T47D (cell line): ENCODE data around the gene JPH3.

Source experiments
- DNase-seq, 2 experiments: peaks; one replicate each; pipeline versions ENCODE4 v3.0.0 to v3.0.0-alpha.2; 2011 to 2012; ENCODE audit warnings: low read depth in 1 of 2, low spot score in 1 of 2
- JUND ChIP-seq: IDR thresholded peaks from 2 replicates; pipeline ENCODE4 v1.6.1; 2012; ENCODE audit warnings: low read depth
- in situ Hi-C: cut with HindIII; loops from 2 replicates; pipeline ENCODE4 v1.10.0; 2016; ENCODE audit warnings: low sequenced_read_pairs, low pct_unique_long_range_greater_than_20kb

The JPH3 gene

DNA sequence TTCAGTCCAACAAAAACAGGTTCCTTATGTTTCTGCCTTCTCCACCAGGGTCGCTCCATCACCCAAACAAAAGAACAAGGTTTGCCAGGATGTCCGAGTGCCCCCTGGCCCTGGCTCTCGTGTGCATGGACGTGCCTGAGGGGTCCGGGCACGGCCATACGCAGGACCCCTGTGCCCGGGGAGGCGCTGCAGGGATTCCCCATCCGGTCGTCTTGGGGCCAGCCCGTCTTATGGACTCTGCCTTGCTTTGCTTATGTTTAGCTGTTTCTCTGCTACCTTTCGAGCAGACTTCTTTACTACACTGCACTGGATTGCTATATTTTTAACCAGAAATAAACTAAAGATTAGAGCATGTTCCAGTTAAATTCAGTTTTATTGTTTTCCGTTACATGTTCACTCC is 95.5 kb downstream of the JPH3 start:
- DNase-seq = no peak
- no peak for TF ChIP-seq JUND
- in situ Hi-C loops = no loop called here

DNA sequence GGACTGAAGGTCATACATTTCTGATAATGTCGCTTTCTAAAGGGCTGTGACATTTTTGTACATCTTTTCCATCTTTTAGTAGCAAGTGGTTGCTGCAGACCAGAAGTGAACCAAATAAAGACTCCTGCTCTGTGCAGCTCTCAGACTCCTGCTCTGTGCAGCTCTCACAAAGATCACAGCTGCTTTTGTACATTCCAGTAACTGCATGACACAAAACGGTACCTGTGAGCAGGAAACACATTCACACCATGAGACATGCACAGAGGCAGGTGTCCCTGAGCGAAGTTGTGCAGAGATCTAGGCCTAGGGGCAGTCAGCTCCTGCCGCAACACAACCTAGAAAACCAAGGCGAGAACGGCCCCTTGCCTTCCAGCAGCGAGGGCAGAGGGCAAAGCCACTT is 95.9 kb downstream of the JPH3 start:
- in situ Hi-C loops = no loop called here
- DNase-seq = no peak
- no peak for TF ChIP-seq JUND

DNA sequence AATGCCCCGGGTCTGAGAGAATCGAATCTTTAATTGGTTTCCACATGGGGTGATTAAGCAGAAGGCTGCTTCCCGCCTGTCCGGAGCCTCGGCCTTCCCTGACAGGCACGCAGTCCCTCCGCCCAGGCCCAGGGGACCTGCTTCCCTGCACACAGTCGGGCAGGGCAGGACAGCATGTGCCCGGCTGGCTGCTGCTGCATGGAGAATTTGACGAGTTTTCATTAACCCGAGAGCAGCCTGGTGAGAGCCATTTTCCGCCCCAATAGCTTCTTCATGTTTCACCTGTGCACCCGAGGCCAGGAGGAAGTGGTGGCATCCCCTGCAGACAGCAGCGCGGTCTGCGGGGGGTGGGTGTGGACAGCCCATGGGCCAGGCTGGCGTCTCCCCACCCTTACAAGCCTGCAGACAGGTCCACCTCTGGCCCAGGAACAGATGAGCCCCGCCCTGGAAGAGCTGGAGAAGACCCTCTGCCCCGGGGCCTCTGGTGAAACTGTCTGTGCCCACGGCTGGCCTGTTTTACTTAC is 96.4 kb downstream of the JPH3 start:
- no peak for DNase-seq
- no peak for TF ChIP-seq JUND
- in situ Hi-C loops = no loop called here

DNA sequence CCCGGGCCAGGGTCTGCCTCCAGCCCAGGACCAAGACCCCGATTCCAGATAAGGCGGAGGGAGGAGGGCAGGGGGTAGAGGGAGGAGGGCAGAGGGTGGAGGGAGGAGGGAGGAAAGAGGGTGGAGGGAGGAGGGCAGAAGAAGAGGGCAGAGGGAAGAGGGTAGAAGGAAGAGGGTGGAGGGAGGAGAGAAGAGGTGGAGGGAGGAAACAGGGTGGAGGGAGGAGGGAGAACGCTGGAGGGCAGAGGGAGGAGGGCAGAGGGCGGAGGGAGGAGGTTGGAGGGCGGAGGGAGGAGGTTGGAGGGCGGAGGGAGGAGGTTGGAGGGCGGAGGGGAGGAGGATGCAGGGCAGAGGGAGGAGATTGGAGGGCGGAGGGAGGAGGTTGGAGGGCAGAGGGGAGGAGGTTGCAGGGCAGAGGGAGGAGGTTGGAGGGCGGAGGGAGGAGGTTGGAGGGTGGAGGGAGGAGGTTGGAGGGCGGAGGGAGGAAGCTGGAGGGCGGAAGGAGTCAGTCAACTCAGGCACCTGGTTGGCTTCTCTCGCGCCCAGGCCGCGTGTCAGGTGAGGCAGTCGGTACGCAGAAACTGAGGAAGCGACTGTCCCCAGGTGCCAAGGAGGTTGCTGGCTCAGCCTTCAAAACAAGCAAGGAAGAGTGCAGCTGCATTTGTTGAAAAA is 98.2 kb downstream of the JPH3 start:
- DNase-seq = no peak
- TF ChIP-seq JUND = no peak
- in situ Hi-C loops = no loop called here

DNA sequence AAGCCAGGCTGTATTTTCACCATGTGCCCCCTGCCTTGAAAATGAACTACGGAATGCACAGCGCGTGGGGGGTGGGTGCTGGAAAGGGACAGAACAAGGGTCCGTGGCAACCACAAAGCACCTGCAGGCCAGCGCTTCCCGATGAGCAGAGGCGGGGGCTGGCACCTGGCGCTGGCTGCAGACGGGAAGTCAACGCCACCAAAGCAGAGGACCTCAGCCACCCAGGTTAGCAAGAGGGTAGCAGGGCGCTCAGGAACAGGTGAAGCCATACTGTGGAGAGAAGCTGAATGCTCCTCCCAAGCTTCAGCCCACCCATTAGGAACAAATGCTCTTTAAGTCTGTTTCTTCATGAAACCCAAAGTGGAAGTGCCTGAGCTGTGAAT is 98.8 kb downstream of the JPH3 start:
- DNase-seq = no peak
- in situ Hi-C loops = no loop called here

DNA sequence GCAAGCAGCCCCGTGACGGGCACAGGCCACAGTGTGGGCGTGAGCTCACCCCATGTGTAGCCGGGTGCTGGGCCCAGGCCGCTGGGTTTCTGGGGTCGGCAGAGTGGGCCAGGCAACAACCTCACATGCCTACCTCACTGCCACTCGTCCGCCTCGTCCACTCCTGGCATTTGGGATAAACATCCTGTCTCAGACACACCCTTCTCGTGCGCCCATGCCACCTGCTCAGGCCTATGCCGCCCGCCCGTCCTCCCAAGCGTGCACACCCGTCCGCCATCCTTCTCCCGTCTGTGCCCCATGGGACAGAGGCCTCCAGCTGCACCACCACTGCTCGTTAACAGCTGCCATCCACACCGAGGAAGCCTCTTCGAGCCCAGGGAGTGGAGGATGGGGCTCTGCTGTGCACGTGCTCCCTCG is 99.2 kb downstream of the JPH3 start:
- TF ChIP-seq JUND = no peak
- in situ Hi-C loops = no loop called here
- no peak for DNase-seq

More for the DNA sequence above, 98.8 kb downstream of the JPH3 start:
- no peak for TF ChIP-seq JUND

DNA sequence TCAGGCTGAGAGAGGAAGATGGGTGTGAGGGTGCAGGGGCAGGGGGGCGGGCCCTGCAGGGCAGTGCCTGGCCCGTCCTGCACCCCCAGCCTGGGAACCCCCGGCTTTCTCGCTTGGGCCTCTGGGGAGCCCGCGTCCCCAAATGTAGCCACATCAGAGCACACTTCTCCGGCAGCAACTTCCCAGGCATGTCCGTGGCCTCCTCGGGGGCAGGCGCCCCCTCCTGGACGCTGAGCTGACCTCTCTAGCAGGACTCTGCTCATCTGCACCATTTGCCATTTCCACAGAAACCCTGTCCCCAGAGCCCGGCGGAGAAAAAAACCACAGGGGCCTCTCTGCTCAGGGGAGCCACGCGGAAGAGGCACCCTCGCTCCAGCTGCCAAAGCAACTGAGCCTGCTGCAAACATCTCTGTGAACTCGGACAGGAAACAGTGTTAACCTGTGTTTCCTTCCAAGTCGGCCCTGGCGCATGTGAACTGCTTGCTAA is 100.1 kb downstream of the JPH3 start:
- no peak for DNase-seq
- no peak for TF ChIP-seq JUND
- in situ Hi-C loops = no loop called here

DNA sequence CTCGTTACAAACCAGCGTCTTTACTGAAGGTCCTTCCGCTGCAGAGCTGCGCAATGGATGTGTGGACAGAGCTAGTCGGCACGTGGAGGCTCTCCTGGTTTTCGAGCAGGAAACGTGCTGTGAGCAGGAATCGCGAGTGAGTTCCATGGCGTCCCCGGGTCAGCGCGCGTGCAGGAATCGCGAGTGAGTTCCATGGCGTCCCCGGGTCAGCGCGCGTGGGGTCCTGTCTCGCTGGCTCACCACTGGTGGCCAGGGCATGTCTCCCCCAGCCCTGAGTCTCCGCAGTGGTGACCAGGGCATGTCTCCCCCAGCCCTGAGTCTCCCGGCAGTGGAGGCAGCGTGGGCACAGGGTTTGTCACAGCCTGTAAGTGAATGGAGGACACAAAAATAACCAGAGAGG is 100.8 kb downstream of the JPH3 start:
- no peak for TF ChIP-seq JUND
- DNase-seq = no peak
- in situ Hi-C loops = no loop called here

DNA sequence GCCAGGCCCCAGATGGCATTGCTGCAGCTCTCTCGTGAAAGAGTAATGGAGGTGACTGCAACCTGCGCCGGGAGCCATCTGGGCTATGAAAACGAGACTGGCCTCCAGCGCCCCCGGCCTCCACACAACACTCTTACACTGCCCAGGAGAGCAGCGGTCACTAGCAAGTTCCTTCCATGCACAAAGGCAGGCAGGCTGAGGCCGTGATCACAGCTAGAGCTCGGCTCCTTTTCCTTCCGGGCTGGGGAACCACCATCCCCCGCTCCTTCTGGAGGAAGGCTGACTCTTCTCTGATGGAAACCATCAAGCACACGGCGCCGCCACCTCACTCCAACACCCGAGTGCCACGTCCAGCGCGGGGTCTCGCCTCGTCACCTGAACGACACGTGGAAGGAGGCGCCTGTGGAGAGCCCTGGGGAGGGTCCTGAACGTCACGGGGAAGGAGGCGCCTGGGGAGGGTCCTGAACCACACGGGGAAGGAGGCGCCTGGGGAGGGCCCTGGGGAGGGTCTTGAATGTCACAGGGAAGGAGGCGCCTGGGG is 101.6 kb downstream of the JPH3 start:
- in situ Hi-C loops = no loop called here
- no peak for DNase-seq
- no peak for TF ChIP-seq JUND

DNA sequence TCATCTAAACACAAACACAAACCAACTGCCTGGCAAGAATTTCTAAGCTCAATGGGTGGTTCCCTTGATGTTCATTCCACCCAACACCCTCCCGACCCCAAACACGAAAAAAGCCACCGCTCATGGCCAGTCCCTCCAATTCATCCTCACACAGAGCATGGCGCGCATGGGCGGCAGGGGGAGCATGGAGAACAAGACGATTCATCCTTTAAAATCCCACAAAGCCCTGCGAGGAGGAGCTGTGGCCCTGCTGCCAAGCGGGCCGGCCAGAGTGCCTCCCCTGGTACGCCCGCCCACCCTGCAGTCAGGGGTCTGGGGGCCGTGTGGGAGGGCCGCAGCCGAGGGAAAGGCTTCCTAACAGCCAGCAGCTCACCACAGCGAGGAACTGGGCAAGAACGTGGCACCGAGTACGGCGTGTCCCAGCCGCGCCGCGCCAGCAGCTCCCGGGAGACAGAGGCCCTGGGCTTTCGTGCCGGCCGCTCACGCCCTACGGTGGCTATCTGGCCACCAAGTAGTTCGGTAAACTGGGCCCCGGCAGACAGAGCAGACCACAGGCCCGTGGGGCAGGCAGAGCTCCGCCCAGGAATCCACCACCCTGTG is 102.5 kb downstream of the JPH3 start:
- TF ChIP-seq JUND = no peak
- DNase-seq = no peak
- in situ Hi-C loops = no loop called here

DNA sequence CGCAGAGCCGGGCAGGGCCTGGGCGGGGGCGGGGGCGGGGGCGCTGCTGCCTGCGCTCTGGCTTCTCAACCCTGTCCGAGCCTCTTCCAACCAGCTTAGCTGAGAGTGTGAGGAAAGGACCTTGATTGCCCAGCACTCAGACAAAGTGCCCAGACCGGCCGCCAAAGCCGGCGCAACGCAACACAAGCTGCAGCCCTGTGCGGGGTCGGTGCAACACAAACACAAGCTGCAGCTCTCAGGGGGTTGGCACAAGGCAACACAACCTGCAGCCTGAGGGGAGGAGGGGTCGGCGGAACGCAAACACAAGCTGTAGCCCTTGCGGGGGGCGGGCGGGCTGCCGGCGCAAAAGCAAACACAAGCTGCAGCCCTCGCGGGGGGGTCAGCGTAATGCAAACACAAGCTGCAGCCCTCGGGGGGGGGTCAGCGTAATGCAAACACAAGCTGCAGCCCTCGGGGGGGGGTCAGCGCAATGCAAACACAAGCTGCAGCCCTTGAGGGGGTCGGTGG is 103.5 kb downstream of the JPH3 start:
- no peak for TF ChIP-seq JUND
- in situ Hi-C loops = no loop called here
- no peak for DNase-seq

DNA sequence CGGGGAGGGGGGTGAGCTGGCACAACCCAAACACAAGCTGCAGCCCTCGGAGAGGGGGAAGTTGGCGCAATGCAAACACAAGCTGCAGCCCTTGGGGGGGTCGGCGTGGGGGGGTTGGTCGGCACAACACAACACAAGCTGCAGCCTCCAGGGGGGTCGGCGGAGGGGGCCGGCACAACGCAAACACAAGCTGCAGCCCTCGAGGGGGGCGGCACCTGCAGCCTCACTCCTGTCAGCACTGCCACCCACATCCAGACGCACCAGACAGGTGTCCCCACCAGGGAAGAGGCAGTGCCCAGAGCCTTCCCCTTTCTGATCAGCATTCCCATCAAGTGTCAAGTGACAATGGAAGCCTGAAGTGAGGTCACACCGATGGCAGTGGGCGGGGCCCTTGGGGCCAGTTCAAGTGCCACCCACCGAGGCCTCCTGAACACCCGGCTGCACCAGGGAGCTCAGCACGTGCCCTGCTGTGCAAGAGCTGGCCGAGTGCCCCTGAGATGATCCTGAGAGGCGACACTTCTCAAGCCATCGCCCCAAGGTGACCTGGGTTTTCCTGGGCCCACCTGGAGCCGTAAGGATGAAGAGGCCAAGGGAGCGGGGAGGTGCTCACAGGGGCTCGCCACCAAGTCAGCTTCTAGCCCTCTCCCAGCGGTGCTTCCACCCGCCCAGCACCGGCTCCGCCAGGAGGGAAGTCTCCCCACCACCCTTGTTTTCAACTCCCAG is 104.1 kb downstream of the JPH3 start:
- no peak for TF ChIP-seq JUND
- in situ Hi-C loops = no loop called here
- DNase-seq = peak in 1 of 2 experiments; percentile 71

DNA sequence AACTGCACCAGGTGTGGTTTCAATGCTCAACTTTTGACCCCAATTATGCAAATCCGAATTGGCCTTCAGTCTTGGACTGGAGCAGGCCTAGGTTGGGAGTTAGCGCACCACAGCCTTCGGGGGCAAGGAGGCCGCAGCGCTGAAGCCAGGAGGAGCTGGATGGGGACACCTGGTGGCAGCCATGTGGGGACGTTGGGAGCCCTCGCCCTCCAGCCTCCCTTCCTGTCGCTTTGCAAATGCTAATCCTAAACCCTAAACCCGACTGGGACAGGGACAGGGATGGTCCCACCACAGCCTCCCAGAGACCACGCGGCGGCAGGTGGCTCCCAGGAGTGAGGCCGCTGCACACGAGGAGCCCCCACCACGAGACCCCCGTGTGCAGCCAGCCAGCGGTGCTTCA is 104.8 kb downstream of the JPH3 start:
- no peak for DNase-seq
- in situ Hi-C loops = no loop called here
- TF ChIP-seq JUND = no peak
